ENCODE measurements around the gene NUMB.

The NUMB gene

GRCh38 chr14:73491256-73492042 lies 33.1 kb upstream of the NUMB start:
- H3K27ac ChIP-seq: peak overlapping the region; percentile 85
- TF ChIP-seq ZFX (IDR thresholded peaks at IDR 0.05; ENCODE audit: borderline replicate concordance): no peak
- TF ChIP-seq, protein P1, sequence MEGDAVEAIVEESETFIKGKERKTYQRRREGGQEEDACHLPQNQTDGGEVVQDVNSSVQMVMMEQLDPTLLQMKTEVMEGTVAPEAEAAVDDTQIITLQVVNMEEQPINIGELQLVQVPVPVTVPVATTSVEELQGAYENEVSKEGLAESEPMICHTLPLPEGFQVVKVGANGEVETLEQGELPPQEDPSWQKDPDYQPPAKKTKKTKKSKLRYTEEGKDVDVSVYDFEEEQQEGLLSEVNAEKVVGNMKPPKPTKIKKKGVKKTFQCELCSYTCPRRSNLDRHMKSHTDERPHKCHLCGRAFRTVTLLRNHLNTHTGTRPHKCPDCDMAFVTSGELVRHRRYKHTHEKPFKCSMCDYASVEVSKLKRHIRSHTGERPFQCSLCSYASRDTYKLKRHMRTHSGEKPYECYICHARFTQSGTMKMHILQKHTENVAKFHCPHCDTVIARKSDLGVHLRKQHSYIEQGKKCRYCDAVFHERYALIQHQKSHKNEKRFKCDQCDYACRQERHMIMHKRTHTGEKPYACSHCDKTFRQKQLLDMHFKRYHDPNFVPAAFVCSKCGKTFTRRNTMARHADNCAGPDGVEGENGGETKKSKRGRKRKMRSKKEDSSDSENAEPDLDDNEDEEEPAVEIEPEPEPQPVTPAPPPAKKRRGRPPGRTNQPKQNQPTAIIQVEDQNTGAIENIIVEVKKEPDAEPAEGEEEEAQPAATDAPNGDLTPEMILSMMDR (IDR thresholded peaks at IDR 0.05): 0 out of 2 replicates have a peak, but pooled peaks have one; percentile 8

DNA sequence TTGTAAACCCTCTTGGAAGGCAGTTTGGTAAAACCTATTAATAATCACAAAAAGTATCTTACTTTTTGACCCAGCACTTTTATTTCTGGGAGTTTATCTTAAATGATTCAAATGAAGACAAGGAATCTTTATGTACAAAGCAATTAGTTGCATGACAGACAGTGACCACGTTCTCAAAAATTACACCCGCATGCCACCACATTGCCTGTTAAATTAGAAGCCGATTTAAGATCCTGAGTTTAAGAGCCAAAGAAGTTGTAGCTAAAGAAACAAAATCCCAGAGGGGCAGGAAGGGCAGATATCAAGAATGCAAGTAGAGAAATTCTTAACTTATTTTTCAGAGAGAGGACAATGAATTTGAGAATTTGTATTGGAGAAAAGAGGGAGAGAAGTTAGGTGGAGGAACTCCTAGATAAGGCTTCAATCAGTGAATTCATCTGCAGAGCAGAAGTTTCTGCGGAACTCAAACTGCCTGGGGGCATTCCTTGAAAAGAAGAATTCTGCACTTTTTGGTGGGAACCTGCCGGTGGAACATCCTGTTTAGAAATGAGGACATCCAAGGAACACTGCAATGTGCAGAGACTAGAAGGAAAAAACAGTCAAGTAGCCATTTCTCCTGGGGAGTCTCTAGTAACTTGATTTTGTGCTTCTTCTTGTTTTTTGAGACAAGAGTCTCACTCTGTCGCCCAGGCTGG lies 31.3 kb upstream of the NUMB start:
- TF ChIP-seq, protein P1 (IDR thresholded peaks at IDR 0.05): no peak
- no peak for TF ChIP-seq ZFX (IDR thresholded peaks at IDR 0.05; ENCODE audit: borderline replicate concordance)
- H3K27ac ChIP-seq: no peak overlapping the region

DNA sequence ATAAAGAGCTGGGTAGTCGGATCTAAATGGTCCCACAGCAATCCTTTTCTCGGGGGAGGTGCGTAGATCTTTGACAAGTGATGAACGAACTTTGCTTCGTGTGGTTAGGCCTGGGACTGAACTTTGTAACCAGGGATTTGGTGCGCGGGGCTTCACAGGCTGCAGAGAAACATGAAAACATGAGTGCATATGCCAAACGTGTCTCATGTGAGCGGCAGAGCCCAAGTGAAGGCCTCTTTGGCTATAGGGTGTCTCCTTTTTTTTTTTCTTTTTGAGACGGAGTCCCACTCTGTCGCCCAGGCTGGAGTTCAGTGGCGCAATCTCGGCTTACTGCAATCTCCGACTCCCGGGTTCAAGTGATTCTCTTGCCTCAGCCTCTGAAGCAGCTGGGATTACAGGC lies 20.3 kb upstream of the NUMB start:
- TF ChIP-seq ZFX (IDR thresholded peaks at IDR 0.05; ENCODE audit: borderline replicate concordance): no peak
- TF ChIP-seq, protein P1 (IDR thresholded peaks at IDR 0.05): no peak

GRCh38 chr14:73477618-73478266 lies 19.4 kb upstream of the NUMB start:
- no peak overlapping the region for H3K27ac ChIP-seq
- no peak for TF ChIP-seq ZFX (IDR thresholded peaks at IDR 0.05; ENCODE audit: borderline replicate concordance)
- TF ChIP-seq, protein P1 (IDR thresholded peaks at IDR 0.05): no peak

More for the DNA sequence above, 20.3 kb upstream of the NUMB start:
- no peak overlapping the region for H3K27ac ChIP-seq

- no peak for TF ChIP-seq ZFX (IDR thresholded peaks at IDR 0.05; ENCODE audit: borderline replicate concordance)
- TF ChIP-seq, protein P1 (IDR thresholded peaks at IDR 0.05): no peak
- H3K27ac ChIP-seq: no peak overlapping the region
Observed at GRCh38 chr14:73476451-73476931, 18.1 kb upstream of the NUMB start.

DNA sequence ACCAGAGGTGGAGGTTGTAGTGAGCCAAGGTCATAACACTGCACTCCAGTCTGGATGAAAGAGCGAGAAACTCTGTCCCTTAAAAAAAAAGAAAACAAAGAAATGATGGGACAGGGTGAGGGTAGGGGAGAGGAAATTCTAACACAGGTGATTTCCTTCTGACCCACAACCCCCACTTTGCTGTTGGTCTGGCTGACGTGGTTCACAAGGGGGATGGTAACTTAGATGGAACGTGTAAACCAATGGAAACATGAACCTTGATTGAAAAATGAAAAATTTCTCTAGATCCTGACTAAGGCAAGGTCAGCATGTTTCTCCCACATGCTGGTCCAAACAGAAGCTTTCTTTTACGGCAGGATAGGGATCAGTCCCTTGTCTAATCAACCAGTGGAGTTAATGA lies 16.6 kb upstream of the NUMB start:
- no peak overlapping the region for H3K27ac ChIP-seq
- TF ChIP-seq ZFX (IDR thresholded peaks at IDR 0.05; ENCODE audit: borderline replicate concordance): no peak
- TF ChIP-seq, protein P1 (IDR thresholded peaks at IDR 0.05): no peak
